DND-41 (cell line): ENCODE results near the gene AATF.

ENCODE experiments used
- ATAC-seq: fragments of 200-7000 bp; cut with Tn5 transposase; 3 replicates; pipeline ENCODE4 v1.9.1; 2021; ENCODE audit warnings: low read depth; ENCODE audit not compliant: insufficient read depth
- DNase-seq: peaks from one replicate; pipeline ENCODE4 v3.0.0-alpha.2; 2020
- H2AFZ ChIP-seq: 2 replicates; pipeline ENCODE4 v1.6.0; 2012; ENCODE audit warnings: low read depth, low read length
- H3K27ac ChIP-seq: 2 replicates; pipeline ENCODE4 v1.5.1; 2012; ENCODE audit warnings: low read length, inconsistent platforms
- H3K27me3 ChIP-seq: fragments of 200-600 bp; sonication (generic); 2 replicates; pipeline ENCODE4 v1.6.0; 2012; ENCODE audit warnings: low read length, mild to moderate bottlenecking, inconsistent platforms; ENCODE audit not compliant: insufficient read depth, poor library complexity
- H3K36me3 ChIP-seq: 2 replicates; pipeline ENCODE4 v1.5.1; 2012; ENCODE audit warnings: low read length, inconsistent platforms; ENCODE audit not compliant: insufficient read depth
- H3K4me1 ChIP-seq: 2 replicates; pipeline ENCODE4 v1.5.1; 2012; ENCODE audit warnings: mild to moderate bottlenecking, low read length; ENCODE audit not compliant: insufficient read depth
- H3K4me2 ChIP-seq: 2 replicates; pipeline ENCODE4 v1.6.0; 2012; ENCODE audit warnings: mild to moderate bottlenecking, moderate library complexity, low read length, inconsistent platforms; ENCODE audit not compliant: insufficient read depth
- H3K4me3 ChIP-seq, 2 experiments: fragments of 200-600 bp in 1 of 2; shearing (Covaris generic) in 1 of 2; 2 replicates each; pipeline ENCODE4 v1.5.1; 2012 to 2016; ENCODE audit warnings: inconsistent platforms in 2 of 2, low read length in 2 of 2, mild to moderate bottlenecking in 2 of 2, low read depth in 1 of 2, moderate library complexity in 1 of 2
- H3K79me2 ChIP-seq: 2 replicates; pipeline ENCODE4 v1.6.0; 2012; ENCODE audit warnings: low read length, inconsistent platforms; ENCODE audit not compliant: insufficient read depth
- H3K9ac ChIP-seq: 2 replicates; pipeline ENCODE4 v1.6.0; 2012; ENCODE audit warnings: low read depth, mild to moderate bottlenecking, inconsistent platforms, low read length, moderate library complexity
- H3K9me3 ChIP-seq: 2 replicates; pipeline ENCODE4 v1.5.1; 2012; ENCODE audit warnings: low read length, moderate library complexity, mild to moderate bottlenecking, inconsistent platforms; ENCODE audit not compliant: insufficient read depth, severe bottlenecking
- H4K20me1 ChIP-seq: 2 replicates; pipeline ENCODE4 v1.6.0; 2012; ENCODE audit warnings: low read length; ENCODE audit not compliant: insufficient read depth
- CTCF ChIP-seq: IDR thresholded peaks from 2 replicates; pipeline ENCODE4 v1.5.1; 2012; ENCODE audit warnings: borderline replicate concordance, low read length, moderate library complexity, mild to moderate bottlenecking; ENCODE audit not compliant: poor library complexity, severe bottlenecking; ENCODE audit errors: extremely low read depth
- EZH2 ChIP-seq: IDR thresholded peaks from 3 replicates; pipeline ENCODE4 v1.6.1; 2012; ENCODE audit warnings: borderline replicate concordance, low read depth, mild to moderate bottlenecking, moderate library complexity, low read length, inconsistent platforms; ENCODE audit not compliant: severe bottlenecking

Gene AATF

GRCh38 chr17:37090941-37091340 lies 142.2 kb downstream of the AATF start:
- DNase-seq (no peak), ATAC-seq (no peak)
- Histone ChIP-seq H3K27ac (no peak overlapping the region), H3K36me3 (peaks cover 88% of the 10 kb centered on the region), H3K79me2 (no peaks in the 10 kb centered on the region), H3K4me1 (peaks cover 8% of the 10 kb centered on the region), H3K4me3 (no peak overlapping the region), H3K9ac (no peak overlapping the region), H3K4me2 (no peak overlapping the region), H3K9me3 (no peaks in the 10 kb centered on the region), H2AFZ (no peak overlapping the region), H3K27me3 (no peaks in the 10 kb centered on the region), H4K20me1 (no peaks in the 10 kb centered on the region; the same call in 1 of the 2 replicates)
- TF ChIP-seq CTCF (no peak), EZH2 (no peak)

- peaks cover 88% of the 10 kb centered on the region for H3K36me3 ChIP-seq
- no peak overlapping the region for H3K4me2 ChIP-seq
- DNase-seq, result no peak
Measured at GRCh38 chr17:37092071-37092470, 143.3 kb downstream of the AATF start.

GRCh38 chr17:37092701-37093100 lies 143.9 kb downstream of the AATF start:
- Histone ChIP-seq H3K36me3 (peaks cover 88% of the 10 kb centered on the region), H2AFZ (no peak overlapping the region), H3K4me1 (peaks cover 8% of the 10 kb centered on the region), H3K4me3 (no peak overlapping the region), H4K20me1 (no peaks in the 10 kb centered on the region; the same call in 1 of the 2 replicates), H3K9me3 (no peaks in the 10 kb centered on the region), H3K4me2 (no peak overlapping the region), H3K9ac (no peak overlapping the region), H3K27ac (no peak overlapping the region), H3K79me2 (no peaks in the 10 kb centered on the region), H3K27me3 (no peaks in the 10 kb centered on the region)
- TF ChIP-seq EZH2 (no peak), CTCF (no peak)
- no peak for DNase-seq
- no peak for ATAC-seq

More at GRCh38 chr17:37092071-37092470, 143.3 kb downstream of the AATF start:
- Histone ChIP-seq H3K9ac (no peak overlapping the region), H3K27ac (no peak overlapping the region), H3K27me3 (no peaks in the 10 kb centered on the region), H3K79me2 (no peaks in the 10 kb centered on the region), H3K9me3 (no peaks in the 10 kb centered on the region), H4K20me1 (no peaks in the 10 kb centered on the region; the same call in 1 of the 2 replicates), H3K4me3 (no peak overlapping the region), H2AFZ (no peak overlapping the region), H3K4me1 (peaks cover 8% of the 10 kb centered on the region)
- no peak for TF ChIP-seq EZH2
- no peak for TF ChIP-seq CTCF
- ATAC-seq, result no peak

GRCh38 chr17:37094391-37094790 lies 145.6 kb downstream of the AATF start:
- Histone ChIP-seq H3K4me2 (no peak overlapping the region), H2AFZ (no peak overlapping the region), H3K4me3 (no peak overlapping the region), H3K36me3 (peaks cover 84% of the 10 kb centered on the region), H3K79me2 (no peaks in the 10 kb centered on the region), H3K9ac (no peak overlapping the region), H3K27ac (no peak overlapping the region), H3K4me1 (peaks cover 8% of the 10 kb centered on the region), H4K20me1 (no peaks in the 10 kb centered on the region), H3K27me3 (no peaks in the 10 kb centered on the region), H3K9me3 (no peaks in the 10 kb centered on the region)
- TF ChIP-seq EZH2 (no peak), CTCF (no peak)
- ATAC-seq (peak; percentile 64), DNase-seq (peak; percentile 21)
